OCI-LY7 (cell line): ENCODE data around the gene PIGN. TPM values are rescaled to one million over a fixed set of nuclear protein-coding genes. Genes with fewer than 3 reads are reported as not detected.

Experiments used
- BruUV-seq: library from RNA; stranded (reverse); fragments of 400-500 nt; replicated peaks from 2 replicates; lab custom pipeline; 2021; lab: Mats Ljungman, UMichigan
- CTCF ChIA-PET: fragments of 300-600 bp; sonication (Branson Sonifier 250); formaldehyde crosslinking; loops from one replicate; lab custom pipeline; 2022; ENCODE audit warnings: antibody characterized with exemption; ENCODE audit not compliant: unreplicated experiment; lab: Charles Lee
- POLR2A ChIA-PET: fragments of 300-600 bp; sonication (Branson Sonifier 250); formaldehyde crosslinking; loops from one replicate; lab custom pipeline; 2022; ENCODE audit warnings: antibody characterized with exemption; lab: Charles Lee
- DNase-seq: peaks from one replicate; pipeline ENCODE4 v3.0.0-alpha.2; 2015; ENCODE audit warnings: low spot score
- H2AFZ ChIP-seq: fragments of 200-600 bp; sonication (generic), shearing (Covaris generic); 2 replicates; pipeline ENCODE4 v1.6.1; 2014; ENCODE audit warnings: mild to moderate bottlenecking, antibody characterized with exemption, low read length, moderate library complexity
- H3K27ac ChIP-seq: fragments of 200-600 bp; sonication (generic); 2 replicates; pipeline ENCODE4 v1.5.1; 2014; ENCODE audit warnings: mixed run types, low read depth, mild to moderate bottlenecking, moderate library complexity, low read length, inconsistent platforms; ENCODE audit not compliant: poor library complexity, severe bottlenecking
- H3K36me3 ChIP-seq: fragments of 200-600 bp; sonication (generic); 2 replicates; pipeline ENCODE4 v1.6.1; 2014; ENCODE audit warnings: mild to moderate bottlenecking, antibody characterized with exemption, low read length, moderate library complexity, mixed read lengths; ENCODE audit not compliant: insufficient read depth
- H3K4me1 ChIP-seq: fragments of 200-600 bp; sonication (generic); 2 replicates; pipeline ENCODE4 v1.5.1; 2014; ENCODE audit warnings: mild to moderate bottlenecking, low read length; ENCODE audit not compliant: insufficient read depth, poor library complexity, severe bottlenecking
- H3K4me2 ChIP-seq: fragments of 200-600 bp; sonication (generic); 2 replicates; pipeline ENCODE4 v1.6.1; 2014; ENCODE audit warnings: mild to moderate bottlenecking, low read length
- H3K4me3 ChIP-seq: fragments of 200-600 bp; sonication (generic); 2 replicates; pipeline ENCODE4 v1.5.1; 2014; ENCODE audit warnings: mild to moderate bottlenecking, low read depth, low read length; ENCODE audit not compliant: poor library complexity, severe bottlenecking
- H3K79me2 ChIP-seq: fragments of 200-600 bp; sonication (generic); 2 replicates; pipeline ENCODE4 v1.6.1; 2016; ENCODE audit warnings: low read depth, mild to moderate bottlenecking, low read length, moderate library complexity, mixed read lengths; ENCODE audit not compliant: insufficient read depth
- H3K9me2 ChIP-seq: fragments of 200-600 bp; sonication (generic); 2 replicates; pipeline ENCODE4 v1.6.1; 2016; ENCODE audit warnings: mild to moderate bottlenecking, low read length, mixed read lengths; ENCODE audit not compliant: insufficient read depth
- H3K9me3 ChIP-seq: fragments of 200-600 bp; sonication (generic); 2 replicates; pipeline ENCODE4 v1.6.1; 2014; ENCODE audit warnings: mild to moderate bottlenecking, mixed run types, low read length, mixed read lengths
- H4K20me1 ChIP-seq: fragments of 200-600 bp; sonication (generic); 2 replicates; pipeline ENCODE4 v1.6.1; 2014; ENCODE audit warnings: mild to moderate bottlenecking, antibody characterized with exemption, low read length, moderate library complexity, mixed read lengths; ENCODE audit not compliant: insufficient read depth
- CTCF ChIP-seq: fragments of 200-600 bp; sonication (generic); conservative IDR thresholded peaks from 2 replicates; pipeline ENCODE4 v1.5.1; 2014; ENCODE audit warnings: mild to moderate bottlenecking, antibody characterized with exemption, low read length, moderate library complexity, mixed read lengths
- EZH2phosphoT487 ChIP-seq: fragments of 200-600 bp; sonication (generic); IDR thresholded peaks from 2 replicates; pipeline ENCODE4 v1.6.1; 2018; ENCODE audit warnings: low read depth, borderline replicate concordance, mild to moderate bottlenecking, mixed run types, antibody characterized with exemption, low read length, moderate library complexity, mixed read lengths
- intact Hi-C: fragments of 100-400 bp; cut with micrococcal nuclease; formaldehyde crosslinking; loops from one replicate; pipeline ENCODE4 v1.10.0; 2022; ENCODE audit not compliant: unreplicated experiment
- total RNA-seq, 2 experiments: library from RNA; depleted of rRNA in 1 of 2; stranded (reverse); fragments of >200 nt in 1 of 2; shearing (Covaris generic) in 1 of 2; gene quantifications; 2 replicates each; pipeline ENCODE4 v1.2.3, GENCODE V29; 2014 to 2022

PIGN gene
- total RNA-seq, 2 experiments from 2014 or later: 10.9 to 23.7 TPM

- H3K4me2 ChIP-seq: no peak overlapping the region
- H3K4me3 ChIP-seq: no peak overlapping the region
- CTCF ChIA-PET: no interaction called here
- no peaks in the 10 kb centered on the region; the same call in 1 of the 2 replicates for H3K36me3 ChIP-seq
- no peaks in the 10 kb centered on the region for H3K9me3 ChIP-seq
- H3K27ac ChIP-seq: no peak overlapping the region
- TF ChIP-seq EZH2phosphoT487: no peak
- no peak for TF ChIP-seq CTCF
- H4K20me1 ChIP-seq: peaks cover 9% of the 10 kb centered on the region; the same call in 1 of the 2 replicates
- H3K4me1 ChIP-seq: peaks cover 8% of the 10 kb centered on the region
- no peaks in the 10 kb centered on the region for H3K9me2 ChIP-seq
- intact Hi-C loops: no loop called here
- BruUV-seq: no TSS peak
- DNase-seq: no peak
- POLR2A ChIA-PET: interaction anchor here (0.6 kb wide), 1 partner anchor 39 kb away, joined by 3 read pairs; no protein-coding TSS in a partner anchor
- peaks cover 87% of the 10 kb centered on the region for H3K79me2 ChIP-seq
- H2AFZ ChIP-seq: no peak overlapping the region
Measured at GRCh38 chr18:62196980-62197379, 10.1 kb upstream of the PIGN start.

GRCh38 chr18:62196079-62196478 lies 9.2 kb upstream of the PIGN start:
- POLR2A ChIA-PET: no interaction called here
- peaks cover 6% of the 10 kb centered on the region for H3K36me3 ChIP-seq
- TF ChIP-seq CTCF (no peak), EZH2phosphoT487 (no peak)
- peaks cover 8% of the 10 kb centered on the region for H3K4me1 ChIP-seq
- DNase-seq: no peak
- CTCF ChIA-PET: no interaction called here
- H4K20me1 ChIP-seq: peaks cover 9% of the 10 kb centered on the region; the same call in 1 of the 2 replicates
- no peaks in the 10 kb centered on the region for H3K9me3 ChIP-seq
- H3K79me2 ChIP-seq: peaks cover 89% of the 10 kb centered on the region
- no peak overlapping the region for H3K4me2 ChIP-seq
- H3K4me3 ChIP-seq: no peak overlapping the region
- no peak overlapping the region for H2AFZ ChIP-seq
- intact Hi-C loops: no loop called here
- no peaks in the 10 kb centered on the region for H3K9me2 ChIP-seq
- no peak overlapping the region for H3K27ac ChIP-seq
- BruUV-seq: no TSS peak

- TF ChIP-seq EZH2phosphoT487 (no peak), CTCF (no peak)
- intact Hi-C loops: loop anchor here (5.0 kb wide), 1 partner anchor 333 kb away; the partner anchor contains the start of gene ZCCHC2
- CTCF ChIA-PET: no interaction called here
Measured at GRCh38 chr18:62189208-62189607, 2.4 kb upstream of the PIGN start.

More at GRCh38 chr18:62189208-62189607, 2.4 kb upstream of the PIGN start:
- POLR2A ChIA-PET: interaction anchor here (0.6 kb wide), 2 partner anchors 14 to 82 kb away, joined by 4 to 10 read pairs; no protein-coding TSS in a partner anchor
- Histone ChIP-seq H3K4me2 (peak overlapping the region; percentile 83), H3K4me3 (peak overlapping the region; percentile 99), H3K36me3 (peaks cover 7% of the 10 kb centered on the region), H3K4me1 (peaks cover 17% of the 10 kb centered on the region), H3K79me2 (peaks cover 84% of the 10 kb centered on the region), H3K9me3 (no peaks in the 10 kb centered on the region), H2AFZ (no peak overlapping the region), H4K20me1 (peaks cover 12% of the 10 kb centered on the region), H3K27ac (no peak overlapping the region), H3K9me2 (no peaks in the 10 kb centered on the region)
- no peak for DNase-seq
- no TSS peak for BruUV-seq
